Activated T-cell treated with anti-CD3 and anti-CD28 coated beads, Interleukin-2, amount 50 U/mL, for 48 hours (primary cell): ENCODE data around the gene NCK2.

Source experiments
- DNase-seq, 2 experiments: peaks; one replicate each; pipeline ENCODE4 v3.0.0-alpha.2; 2020

NCK2 gene

DNA sequence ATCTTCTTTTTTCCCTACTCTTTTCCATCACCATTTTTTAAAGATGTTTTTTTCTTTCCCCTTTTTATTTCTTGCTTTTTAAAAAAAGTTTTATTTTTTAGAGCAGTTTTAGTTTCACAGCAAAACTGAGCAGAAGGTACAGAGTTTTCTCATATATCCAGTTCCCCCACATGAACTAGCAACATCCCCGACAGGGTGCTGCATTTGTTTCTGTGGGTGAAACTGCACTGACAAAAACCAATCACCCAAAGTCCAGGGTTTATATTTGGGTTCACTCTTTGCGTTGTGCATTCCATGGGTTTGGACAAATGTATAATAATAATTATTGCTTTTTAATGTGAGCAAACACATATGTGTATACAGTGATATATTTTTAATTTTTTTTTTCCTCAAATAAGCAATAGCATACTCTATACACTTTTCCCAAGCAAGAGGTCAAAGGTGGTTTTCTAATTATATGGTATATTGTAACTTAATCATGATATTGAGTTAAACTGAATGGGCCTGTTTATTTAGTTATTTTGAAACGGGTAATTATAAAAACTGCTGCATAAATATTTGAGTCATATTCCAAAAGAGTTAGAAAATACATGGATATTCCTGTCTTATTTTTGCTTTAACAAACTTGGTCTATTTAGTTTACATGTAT lies 50.3 kb downstream of the NCK2 start:
- DNase-seq, result no peak

DNA sequence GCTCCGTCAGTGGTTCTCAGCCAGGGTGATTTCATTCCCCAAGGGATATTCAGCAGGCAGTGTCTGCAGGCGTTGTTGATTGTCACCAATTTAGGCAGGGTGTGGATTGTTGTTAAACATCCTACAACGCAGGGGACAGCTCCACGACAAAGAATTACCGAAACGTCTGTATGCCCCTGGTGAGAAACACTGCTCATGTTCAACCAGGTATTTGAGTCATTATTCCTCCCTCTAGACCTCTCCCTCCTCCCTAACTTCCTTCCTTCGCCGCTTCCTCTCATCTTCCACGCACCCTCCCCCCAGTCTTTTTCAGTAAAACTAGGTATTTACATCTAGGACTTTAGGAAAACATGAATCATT lies 50.8 kb downstream of the NCK2 start:
- peak in 1 of 2 experiments; percentile 46 for DNase-seq

DNA sequence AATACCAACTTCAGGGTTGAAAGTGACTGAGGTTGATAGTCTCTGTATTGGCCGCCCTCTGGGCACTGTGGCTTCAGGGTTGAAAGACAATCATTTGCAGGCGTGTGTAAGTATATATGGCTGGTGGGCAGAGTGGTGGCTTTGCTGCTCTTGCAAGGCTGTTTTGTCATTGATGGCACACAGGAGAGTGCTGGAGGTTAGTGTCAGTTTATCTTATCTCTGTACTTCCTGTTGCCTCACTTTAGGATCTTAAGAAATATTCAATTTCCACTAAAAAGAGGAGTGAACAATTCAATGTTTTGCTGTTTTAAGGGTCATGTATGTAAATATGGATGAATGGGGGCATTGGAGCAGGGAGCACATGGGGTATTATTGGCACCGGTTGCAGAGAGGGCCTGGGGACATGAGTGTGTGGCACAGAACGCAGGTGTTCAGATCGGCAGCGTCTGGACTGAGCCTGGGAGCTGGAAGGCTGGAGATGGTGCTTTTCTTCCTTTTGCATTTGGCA lies 51.5 kb downstream of the NCK2 start:
- peak in 1 of 2 experiments; percentile 60 for DNase-seq

DNA sequence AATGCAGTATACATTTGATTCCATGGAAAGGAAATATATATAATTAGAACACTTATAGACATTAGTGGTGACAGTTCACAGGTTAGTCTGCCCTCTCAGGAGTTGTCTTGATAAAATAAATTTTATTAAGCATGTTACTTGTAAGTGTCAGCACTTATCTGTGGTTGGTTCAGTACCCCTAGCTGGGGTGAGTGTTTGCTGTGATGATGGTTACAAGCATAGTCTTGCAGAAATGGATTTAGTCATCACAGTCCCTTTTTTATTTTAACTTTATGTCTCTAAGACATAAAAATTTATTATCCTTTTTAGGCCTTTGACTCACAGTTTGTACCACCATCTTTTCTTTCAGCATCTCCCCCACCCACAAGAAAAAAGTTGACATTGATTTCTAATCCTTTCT lies 52.1 kb downstream of the NCK2 start:
- no peak for DNase-seq

DNA sequence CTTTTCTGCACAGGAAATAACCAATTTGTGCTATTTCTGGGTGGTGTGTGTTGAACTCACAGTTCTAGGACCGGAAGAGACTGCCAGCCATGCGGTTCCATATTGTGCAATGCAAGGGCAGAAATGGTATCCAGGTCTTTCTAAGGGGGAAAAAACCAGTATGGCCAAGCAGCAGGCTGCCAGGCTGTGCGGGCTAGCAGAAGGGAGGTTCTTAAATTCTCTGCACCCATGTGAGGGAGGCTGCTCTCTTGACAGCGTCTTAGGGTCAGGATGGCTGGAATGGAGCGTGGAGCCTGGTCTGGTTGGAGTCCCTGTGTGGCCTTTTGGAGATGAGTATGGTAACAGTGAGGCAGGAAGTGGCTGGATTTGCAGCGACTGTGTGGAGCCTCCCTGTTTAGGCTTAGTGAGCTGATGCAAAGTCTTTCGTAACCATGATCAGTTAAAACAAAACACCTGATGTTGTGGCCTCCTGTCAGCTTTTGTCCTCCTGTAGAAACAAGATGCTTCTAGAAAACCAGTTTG lies 52.6 kb downstream of the NCK2 start:
- peak; percentile 68 for DNase-seq

DNA sequence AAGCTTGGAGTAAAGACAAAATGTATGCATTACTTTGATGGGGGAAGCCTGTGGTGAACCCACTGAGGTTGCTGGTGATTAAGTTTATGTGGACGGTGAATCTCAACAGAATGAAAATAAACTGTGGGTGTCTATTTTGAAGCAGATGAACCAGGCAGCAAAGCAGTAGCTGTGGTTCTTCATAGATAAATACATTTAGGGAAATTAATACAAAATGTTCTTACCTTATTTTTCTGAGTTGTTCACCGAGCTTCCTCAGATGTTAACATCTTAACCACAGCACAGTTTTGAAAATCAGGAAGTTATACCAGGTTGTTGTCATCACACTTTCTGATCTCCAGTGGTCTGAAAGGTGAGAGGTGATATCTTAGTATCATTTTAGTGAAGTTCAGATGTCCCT lies 53.9 kb downstream of the NCK2 start:
- DNase-seq, result peak in 1 of 2 experiments; percentile 43

DNA sequence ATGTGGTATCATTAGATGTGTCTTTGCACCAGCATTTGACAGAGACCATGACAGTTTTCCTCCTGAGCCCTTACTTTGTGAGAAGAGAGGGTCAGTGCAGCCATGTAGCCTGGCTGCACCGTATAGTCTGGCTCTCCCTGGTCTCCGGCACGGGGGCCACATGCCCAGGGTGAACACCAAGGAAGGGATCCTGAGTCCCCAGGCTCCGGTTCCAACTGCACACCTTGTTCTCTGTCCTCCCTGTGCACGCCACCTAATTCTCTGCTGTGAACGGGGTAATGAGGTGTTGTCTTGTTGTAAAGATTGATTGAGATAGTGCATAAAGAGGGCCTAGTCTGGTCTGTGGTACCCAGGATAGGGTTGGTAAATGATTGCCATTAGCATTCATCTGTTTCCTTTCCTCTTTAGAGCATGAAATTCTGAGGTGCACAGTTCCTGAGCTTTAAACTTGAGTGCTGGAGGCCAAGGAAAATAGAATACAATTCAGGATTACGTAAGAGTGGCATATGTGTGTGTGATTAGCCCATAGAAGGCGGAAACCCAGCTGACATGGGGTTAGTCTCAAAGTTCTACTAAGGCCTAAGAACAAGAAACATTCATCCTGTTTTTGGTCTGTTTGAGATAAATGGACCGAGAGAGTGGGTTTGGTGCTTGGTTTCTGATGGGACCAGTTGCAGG lies 55.5 kb downstream of the NCK2 start:
- peak in 1 of 2 experiments; percentile 15 for DNase-seq

DNA sequence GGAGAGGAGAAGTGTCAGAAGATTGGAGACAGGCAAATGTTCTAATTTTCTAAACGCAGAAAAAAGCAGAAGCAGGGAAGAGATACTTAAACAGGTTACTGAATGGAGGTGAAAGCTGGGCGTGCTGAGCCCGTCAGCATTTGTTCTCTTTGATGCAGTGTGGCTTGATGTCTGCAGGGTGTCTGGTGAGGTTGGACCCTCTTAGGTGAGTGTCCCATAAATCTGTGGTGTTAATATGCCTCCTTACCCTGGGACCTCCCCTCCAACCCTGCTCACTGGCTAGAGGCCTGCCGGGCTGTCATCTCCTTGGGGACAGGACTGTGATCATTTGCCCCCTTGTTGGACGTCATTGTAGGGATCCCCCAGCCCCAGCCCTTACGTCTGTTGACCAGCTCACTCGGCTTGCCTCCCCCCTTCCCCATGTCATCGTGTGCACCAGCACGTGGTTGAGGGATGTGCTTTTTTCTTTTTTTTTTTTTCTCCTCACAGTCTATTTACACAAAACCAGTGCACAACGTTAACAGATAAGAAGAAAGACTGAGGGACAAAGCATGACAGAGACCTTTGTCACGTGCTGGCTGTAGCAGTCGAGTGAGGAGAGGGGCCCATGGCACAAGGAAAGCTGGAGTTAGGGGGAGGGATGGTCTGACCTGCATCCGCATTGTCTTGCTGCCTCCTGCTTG lies 56.4 kb downstream of the NCK2 start:
- no peak for DNase-seq

DNA sequence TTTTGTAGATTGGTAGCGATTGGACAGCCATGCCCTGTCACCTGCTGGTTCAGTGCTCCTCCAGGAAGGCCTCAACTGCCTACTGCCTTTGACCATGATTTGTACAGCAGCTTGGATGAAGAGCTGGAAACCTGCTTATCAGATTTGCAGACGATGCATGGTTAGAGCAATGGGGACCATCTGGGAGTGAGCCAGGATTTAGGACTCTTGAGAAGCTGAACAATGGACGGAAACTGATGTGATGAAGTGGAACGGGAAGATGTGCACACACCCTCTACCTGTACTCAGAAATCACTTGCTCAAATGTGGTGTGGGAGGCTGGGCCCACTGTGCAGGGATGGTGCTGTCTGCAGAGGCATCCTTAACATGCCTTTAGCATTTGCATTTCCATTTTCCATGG lies 57.2 kb downstream of the NCK2 start:
- no peak for DNase-seq

DNA sequence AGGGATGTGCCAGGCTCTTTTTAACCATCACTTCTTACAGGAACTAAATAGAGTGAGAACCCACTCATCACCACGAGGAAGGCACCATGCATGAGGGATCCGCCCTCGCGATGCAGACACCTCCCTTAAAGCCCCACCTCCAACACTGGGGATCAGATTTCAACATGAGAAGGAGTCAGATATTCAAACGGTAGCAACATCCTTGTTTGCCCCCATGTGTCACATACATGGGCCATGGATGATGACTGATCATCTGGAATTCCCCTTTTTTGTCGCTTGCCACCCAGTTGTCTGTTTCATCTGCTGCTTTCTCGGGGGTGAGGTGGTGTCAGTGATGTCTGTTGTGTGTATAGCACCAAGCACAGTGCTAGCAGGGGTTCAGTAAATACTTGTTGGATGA lies 57.9 kb downstream of the NCK2 start:
- DNase-seq, result peak; percentile 72 to 77

DNA sequence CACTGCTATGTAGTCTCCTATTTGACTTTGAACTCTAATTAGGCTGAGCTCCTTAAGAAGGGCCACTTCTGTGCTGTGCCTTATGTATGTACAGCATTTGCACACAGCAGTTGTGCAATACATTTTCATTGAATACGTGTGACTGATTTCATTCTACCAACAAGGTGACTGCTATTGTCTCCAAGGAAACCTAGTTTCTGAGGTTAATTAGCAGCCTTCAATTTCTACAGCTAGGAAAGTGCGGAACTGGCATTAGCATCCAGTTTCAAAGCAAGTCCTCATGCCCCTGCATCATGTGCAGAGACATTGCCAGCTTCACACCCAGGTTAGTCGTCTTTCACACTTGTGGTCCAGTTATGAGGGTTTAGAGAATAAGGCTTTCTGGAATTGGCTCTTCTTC lies 58.6 kb downstream of the NCK2 start:
- DNase-seq, result no peak

DNA sequence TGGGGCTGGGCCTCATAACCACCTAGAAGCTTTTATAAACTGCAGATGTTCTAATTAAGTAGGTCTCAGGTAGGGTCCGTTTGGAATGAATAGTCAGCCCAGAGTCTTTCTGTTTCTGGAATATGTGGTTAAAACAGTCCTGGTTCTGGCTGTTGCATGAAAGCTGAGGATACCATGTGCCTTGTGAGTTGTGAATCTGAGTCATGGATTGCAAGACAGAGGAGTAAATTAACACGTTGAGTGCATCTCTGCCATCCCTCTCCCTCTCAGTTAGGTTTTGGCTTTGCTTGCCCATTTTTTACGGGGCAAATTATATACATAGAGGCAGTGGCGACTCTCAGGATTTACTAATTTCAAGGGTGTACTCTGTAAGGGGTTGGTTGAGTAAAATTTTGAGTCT lies 59.1 kb downstream of the NCK2 start:
- DNase-seq, result no peak

DNA sequence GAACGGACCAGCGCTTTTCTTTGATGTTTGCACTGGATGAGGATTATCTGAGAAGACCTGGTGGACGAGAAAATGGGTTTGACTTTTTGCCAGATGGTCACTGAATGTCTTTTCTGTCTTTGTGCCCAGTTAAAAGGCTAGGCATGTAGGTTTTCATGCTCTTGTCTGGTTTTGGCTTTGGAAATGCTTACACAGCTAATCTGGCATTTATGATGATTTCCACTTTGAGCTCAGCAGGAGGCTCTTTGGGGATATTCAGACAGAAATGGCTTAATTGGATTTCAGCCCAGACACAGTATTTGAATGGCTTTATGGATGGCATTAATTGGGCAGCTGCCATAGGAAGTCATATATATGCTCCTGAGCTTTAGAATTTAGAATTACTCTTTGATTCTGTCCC lies 59.6 kb downstream of the NCK2 start:
- no peak for DNase-seq

DNA sequence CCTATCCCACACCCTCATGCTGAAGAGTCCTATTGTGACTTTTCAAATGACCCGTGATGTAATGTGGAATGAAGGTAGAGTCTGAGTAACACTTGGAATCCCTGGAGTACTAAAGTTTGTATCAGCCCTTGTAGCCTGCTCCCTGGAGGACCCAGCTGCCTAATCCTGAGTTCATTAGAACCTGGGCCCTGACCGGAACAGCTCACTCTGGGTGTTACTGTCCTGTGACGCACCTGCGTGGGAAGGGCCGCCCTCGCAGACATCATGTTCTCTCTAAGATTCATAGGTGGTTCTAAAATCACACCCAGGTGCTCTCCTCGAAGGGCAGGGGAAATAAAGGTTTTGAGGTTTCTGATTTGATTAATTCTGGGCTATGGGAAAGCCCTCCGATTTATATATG lies 62.3 kb downstream of the NCK2 start:
- DNase-seq, result peak; percentile 67 to 73

DNA sequence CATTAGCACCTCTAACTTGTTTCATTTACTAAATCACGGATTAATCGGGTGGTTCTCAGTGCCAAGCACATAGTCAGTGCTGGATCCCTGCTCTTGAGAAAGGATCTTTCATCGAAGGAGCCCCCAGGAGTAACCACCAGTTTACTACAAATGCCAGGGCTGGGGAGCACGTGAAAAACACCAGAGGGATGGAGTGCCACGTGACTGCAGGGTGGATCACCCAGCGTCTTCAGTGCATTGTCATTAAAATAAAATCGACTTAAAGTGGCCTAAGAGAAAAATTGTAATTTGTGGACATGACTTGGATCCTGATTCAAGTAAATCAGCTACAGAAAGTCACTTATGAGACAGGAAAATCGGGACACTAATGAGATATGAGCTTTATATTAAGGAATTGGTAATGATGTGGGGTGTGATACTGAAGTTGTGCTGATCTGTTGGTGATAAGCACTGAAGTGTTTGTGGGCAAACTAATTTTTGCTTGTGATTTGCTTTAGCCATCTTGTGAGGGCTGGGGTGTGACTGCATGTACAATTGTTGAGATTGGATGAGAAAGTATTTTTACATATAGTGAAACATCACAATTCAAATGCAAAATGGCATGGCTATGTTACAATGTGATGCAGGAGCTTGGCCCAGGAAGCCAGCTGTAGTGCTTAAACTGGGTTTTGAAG lies 63.8 kb downstream of the NCK2 start:
- DNase-seq, result no peak

DNA sequence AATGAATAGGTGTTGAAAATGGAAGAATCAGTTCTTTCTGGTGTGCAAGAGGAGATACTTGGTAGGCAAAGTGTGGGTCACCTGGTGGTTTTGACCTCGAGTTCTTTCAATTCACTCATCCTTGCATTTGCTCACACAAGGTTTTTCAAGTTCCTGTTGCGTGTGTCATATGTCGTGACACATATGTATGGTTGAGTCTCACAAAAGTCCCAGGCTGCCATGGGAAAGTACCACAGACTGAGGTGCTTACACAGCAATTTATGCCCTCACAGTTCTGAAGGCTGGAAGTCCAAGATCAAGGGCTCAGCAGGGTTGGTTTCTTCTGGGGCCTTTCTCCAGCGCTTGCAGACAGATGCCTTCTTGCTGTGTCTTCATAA lies 64.4 kb downstream of the NCK2 start:
- DNase-seq, result peak; percentile 65 to 68

DNA sequence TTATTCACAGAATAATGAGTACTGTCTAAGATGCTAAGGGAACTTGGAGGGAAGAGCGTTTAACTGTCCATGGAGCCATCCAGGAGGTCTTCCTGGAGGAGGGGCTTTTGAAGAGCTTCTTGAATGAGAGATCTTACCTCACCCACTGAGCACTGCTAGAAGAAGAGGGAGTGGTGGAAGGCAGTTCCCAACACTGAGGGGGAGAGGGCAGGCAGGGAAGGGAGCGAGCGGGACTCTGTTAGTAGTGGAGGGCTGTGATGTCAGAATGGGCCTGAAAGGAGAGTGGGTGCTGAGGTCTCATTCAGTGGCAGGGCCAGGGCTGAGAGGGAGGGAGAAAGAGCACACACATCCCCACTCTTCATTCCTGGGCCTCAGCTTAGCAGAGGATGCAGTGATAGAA lies 65.0 kb downstream of the NCK2 start:
- DNase-seq, result no peak

DNA sequence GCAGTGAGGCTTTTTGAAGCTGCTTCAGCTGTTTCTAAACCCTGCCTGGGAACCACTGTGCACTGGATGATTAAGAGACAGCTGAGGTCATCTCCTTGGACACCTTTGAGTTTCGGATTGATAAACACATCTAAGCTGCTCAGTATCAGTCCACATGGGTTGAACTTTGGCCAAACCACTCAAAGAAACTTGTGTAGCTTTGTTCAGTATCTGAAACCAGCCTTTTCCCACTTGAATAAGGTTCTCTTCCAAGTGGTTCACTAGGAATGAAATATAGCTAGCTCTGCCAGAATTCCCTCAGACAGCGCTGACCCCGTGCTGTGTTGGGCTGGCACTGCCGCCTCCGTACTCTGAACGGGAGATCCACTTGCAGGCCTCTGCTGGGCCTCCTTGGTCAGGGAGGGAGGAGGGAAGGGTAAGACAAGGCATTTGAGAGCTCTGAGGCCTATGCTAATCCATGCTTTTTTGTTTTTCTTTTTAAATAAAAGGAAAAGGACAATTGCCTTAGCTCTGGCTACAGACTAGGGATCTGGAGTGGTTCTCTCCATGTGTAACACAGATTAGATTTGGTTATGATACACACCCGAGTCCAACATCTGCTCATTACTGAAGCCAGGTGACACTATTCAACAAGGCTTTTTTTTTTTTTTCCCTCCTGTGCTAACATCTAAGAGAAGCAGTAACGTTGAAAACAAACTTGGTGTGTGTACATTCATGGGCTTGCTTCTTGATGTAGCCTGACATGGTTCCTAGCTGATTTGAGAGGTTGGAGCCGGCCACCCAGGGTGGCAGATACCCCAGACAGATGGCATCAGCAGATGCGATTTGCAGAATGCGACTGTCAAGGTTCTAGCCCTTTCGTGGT lies 67.7 kb downstream of the NCK2 start:
- DNase-seq, result no peak

DNA sequence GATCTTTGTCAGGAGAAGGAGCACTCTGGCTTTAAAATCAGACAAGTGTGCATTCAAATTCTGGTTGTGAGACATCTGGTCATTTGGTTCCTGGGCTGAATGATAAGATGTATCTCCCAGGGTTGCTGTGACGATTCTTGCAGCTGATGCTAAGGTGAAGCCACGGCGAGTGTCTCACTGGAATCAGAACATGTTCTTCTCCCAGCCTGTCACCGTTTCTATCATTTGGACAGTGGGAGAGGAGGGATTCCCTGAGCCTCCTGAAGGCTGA lies 68.3 kb downstream of the NCK2 start:
- no peak for DNase-seq

DNA sequence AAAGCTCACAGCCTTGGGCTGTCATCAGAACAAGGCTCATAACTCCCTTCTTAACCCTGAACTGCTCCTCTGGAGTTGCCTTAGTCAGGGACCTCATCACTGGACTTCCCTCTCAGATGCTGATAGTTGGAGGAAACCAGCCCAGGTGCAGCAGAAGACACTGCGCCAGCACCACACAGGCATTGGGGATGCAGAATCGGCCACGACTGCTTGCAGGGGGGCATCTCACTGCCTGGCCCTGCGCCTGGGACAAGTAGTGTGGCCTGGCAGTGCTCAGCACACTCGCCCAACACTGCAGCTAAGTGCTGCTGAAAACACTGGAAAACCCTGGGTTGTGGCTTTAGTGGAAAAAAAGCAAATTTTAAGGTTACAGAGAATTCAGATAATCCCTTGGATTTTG lies 68.7 kb downstream of the NCK2 start:
- no peak for DNase-seq

DNA sequence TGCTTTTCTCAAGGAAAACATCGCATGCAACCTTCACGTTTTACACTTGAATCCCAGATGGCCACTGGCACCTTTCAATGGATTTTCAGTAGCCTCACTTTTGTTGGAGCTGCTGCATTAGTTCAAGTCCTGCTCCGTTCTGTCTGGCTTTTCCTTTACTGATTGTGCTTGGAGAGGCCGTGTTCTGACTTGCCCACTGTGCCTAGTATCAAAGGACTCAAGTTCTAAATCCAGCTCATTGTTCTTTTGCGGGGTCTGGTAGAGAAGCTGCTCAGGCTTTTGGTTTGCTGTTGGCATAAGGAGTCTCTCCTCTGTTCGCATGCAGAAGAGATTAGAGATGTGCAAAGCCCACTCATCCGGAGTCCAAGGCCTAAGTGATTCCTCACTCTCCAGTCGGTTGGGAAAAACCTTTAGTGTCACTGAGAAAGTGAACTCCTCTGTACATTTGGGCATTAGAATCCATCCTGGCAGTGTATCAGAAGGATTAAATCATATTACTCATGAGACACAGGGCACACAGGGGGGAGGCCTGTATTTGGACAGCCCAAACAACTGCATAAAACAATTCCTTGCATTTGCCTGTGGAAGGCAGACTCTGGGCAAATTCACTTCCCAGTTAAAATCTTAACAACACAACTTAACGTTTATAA lies 69.7 kb downstream of the NCK2 start:
- no peak for DNase-seq

DNA sequence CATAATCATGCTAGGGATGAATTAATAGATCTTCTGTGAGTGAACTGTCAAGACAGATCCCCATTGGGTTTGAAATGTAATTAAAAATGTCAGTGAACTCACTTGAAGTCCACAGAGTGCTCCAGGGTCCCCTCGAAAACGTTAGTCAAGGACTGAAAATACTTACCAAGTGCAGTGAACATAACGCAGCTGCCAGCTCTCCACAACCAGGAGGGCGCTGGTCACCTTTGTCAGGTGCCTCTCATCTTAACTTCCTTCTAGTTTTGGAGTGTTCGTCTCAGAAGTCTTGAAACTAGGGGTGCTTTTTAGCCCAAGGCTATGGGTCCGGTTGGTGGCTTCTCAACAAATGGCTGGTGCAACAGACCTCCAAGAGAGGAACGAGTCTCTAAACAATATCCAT lies 70.7 kb downstream of the NCK2 start:
- no peak for DNase-seq
